ENCODE results near the gene MACC1. TPM values are rescaled to one million over a fixed set of nuclear protein-coding genes. Genes with fewer than 3 reads are reported as not detected.

Gene MACC1
- total and polyA plus RNA-seq, 2 donors (not counting 3 experiments of a cell fraction or from before 2014, with no cell fraction given) = not detected

- Histone ChIP-seq H3K27me3 (ENCODE audit: control insufficient read depth in 2 of 2, insufficient read depth in 2 of 2, low read length in 2 of 2) (no peaks in the 10 kb centered on the region), H4K20me1 (replicated peaks; ENCODE audit: control insufficient read depth, extremely low read depth, insufficient read depth, low read length) (no peaks in the 10 kb centered on the region), H3K36me3 (ENCODE audit: control insufficient read depth in 2 of 2, extremely low read depth in 1 of 2, insufficient read depth in 2 of 2, low read length in 2 of 2) (no peaks in the 10 kb centered on the region), H3K9me3 (replicated peaks; ENCODE audit: control insufficient read depth, insufficient read depth, low read length) (no peaks in the 10 kb centered on the region), H3K9ac (replicated peaks; ENCODE audit: extremely low read depth, insufficient read depth, low read length) (no peak overlapping the region), H3K79me2 (ENCODE audit: control insufficient read depth, insufficient read depth, low read length) (no peaks in the 10 kb centered on the region), H2AFZ (ENCODE audit: low read depth, low read length) (no peak overlapping the region), H3K4me1 (ENCODE audit: control insufficient read depth, extremely low read depth, insufficient read depth, low read length) (no peaks in the 10 kb centered on the region), H3K9me1 (replicated peaks; ENCODE audit: control insufficient read depth, extremely low read depth, insufficient read depth, low read length) (no peaks in the 10 kb centered on the region), H3K4me3 (replicated peaks in 1 of 3; ENCODE audit: insufficient read depth in 1 of 3, low read depth in 1 of 3, low read length in 3 of 3) (no peak overlapping the region), H3K4me2 (ENCODE audit: insufficient read depth, low read length) (no peak overlapping the region), H3K27ac (ENCODE audit: insufficient read depth, low read depth, low read length) (no peak overlapping the region)
- CTCF ChIA-PET = no interaction called here
- TF ChIP-seq POLR2AphosphoS5 (IDR thresholded peaks at IDR 0.05; ENCODE audit: insufficient read depth, low read depth, low read length) = no peak
- TF ChIP-seq POLR2A (IDR thresholded peaks at IDR 0.05; ENCODE audit: low read depth, low read length) = no peak
- TF ChIP-seq MYC (IDR thresholded peaks at IDR 0.05; ENCODE audit: low read depth, low read length) = no peak
- TF ChIP-seq, protein P1, sequence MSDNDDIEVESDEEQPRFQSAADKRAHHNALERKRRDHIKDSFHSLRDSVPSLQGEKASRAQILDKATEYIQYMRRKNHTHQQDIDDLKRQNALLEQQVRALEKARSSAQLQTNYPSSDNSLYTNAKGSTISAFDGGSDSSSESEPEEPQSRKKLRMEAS (IDR thresholded peaks at IDR 0.05; ENCODE audit: insufficient read depth, insufficient read length) = no peak
- no peak for TF ChIP-seq FOS (IDR thresholded peaks at IDR 0.05; ENCODE audit: borderline replicate concordance, insufficient read depth, low read length)
- POLR2A ChIA-PET = no interaction called here
- intact Hi-C loops (cut with micrococcal nuclease) = no loop called here
- FAIRE-seq (no peak), DNase-seq (ENCODE audit: low read depth, low spot score) (no peak)
- no TSS peak for BruUV-seq (replicated peaks)
- dilution Hi-C loops (cut with MboI; ENCODE audit: extremely low pct_ligation_motif_present, low sequenced_read_pairs) = no loop called here
Measured at GRCh38 chr7:20102982-20103381, 114.2 kb downstream of the MACC1 start.

- no peak for FAIRE-seq
Measured at GRCh38 chr7:20095862-20096261, 121.3 kb downstream of the MACC1 start.

More at GRCh38 chr7:20095862-20096261, 121.3 kb downstream of the MACC1 start:
- intact Hi-C loops (cut with micrococcal nuclease) = no loop called here
- Histone ChIP-seq H3K9me3 (replicated peaks; ENCODE audit: control insufficient read depth, insufficient read depth, low read length) (no peaks in the 10 kb centered on the region), H4K20me1 (replicated peaks; ENCODE audit: control insufficient read depth, extremely low read depth, insufficient read depth, low read length) (no peaks in the 10 kb centered on the region), H3K27me3 (ENCODE audit: control insufficient read depth in 2 of 2, insufficient read depth in 2 of 2, low read length in 2 of 2) (no peaks in the 10 kb centered on the region), H3K36me3 (ENCODE audit: control insufficient read depth in 2 of 2, extremely low read depth in 1 of 2, insufficient read depth in 2 of 2, low read length in 2 of 2) (no peaks in the 10 kb centered on the region), H3K4me2 (ENCODE audit: insufficient read depth, low read length) (no peak overlapping the region), H3K9me1 (replicated peaks; ENCODE audit: control insufficient read depth, extremely low read depth, insufficient read depth, low read length) (no peaks in the 10 kb centered on the region), H2AFZ (ENCODE audit: low read depth, low read length) (no peak overlapping the region), H3K9ac (replicated peaks; ENCODE audit: extremely low read depth, insufficient read depth, low read length) (no peak overlapping the region), H3K4me1 (ENCODE audit: control insufficient read depth, extremely low read depth, insufficient read depth, low read length) (no peaks in the 10 kb centered on the region), H3K4me3 (replicated peaks in 1 of 3; ENCODE audit: insufficient read depth in 1 of 3, low read depth in 1 of 3, low read length in 3 of 3) (no peak overlapping the region), H3K27ac (ENCODE audit: insufficient read depth, low read depth, low read length) (no peak overlapping the region), H3K79me2 (ENCODE audit: control insufficient read depth, insufficient read depth, low read length) (no peaks in the 10 kb centered on the region)
- TF ChIP-seq POLR2AphosphoS5 (IDR thresholded peaks at IDR 0.05; ENCODE audit: insufficient read depth, low read depth, low read length) (no peak), EZH2 (IDR thresholded peaks at IDR 0.05; ENCODE audit: borderline replicate concordance, low read depth, low read length, severe bottlenecking) (no peak), JUN (IDR thresholded peaks at IDR 0.05; ENCODE audit: borderline replicate concordance, insufficient read depth, insufficient read length, low read depth) (no peak), POLR2A (IDR thresholded peaks at IDR 0.05; ENCODE audit: low read depth, low read length) (no peak), MYC (IDR thresholded peaks at IDR 0.05; ENCODE audit: low read depth, low read length) (no peak), CTCF (IDR thresholded peaks at IDR 0.05; ENCODE audit: extremely low read depth in 1 of 2, insufficient read depth in 1 of 2, low read depth in 1 of 2, low read length in 2 of 2) (no peak), GATA2 (IDR thresholded peaks at IDR 0.05; ENCODE audit: insufficient read depth, insufficient read length, low read depth, low read length) (no peak), FOS (IDR thresholded peaks at IDR 0.05; ENCODE audit: borderline replicate concordance, insufficient read depth, low read length) (no peak)
- TF ChIP-seq, protein P1 (IDR thresholded peaks at IDR 0.05; ENCODE audit: insufficient read depth, insufficient read length) = no peak
- POLR2A ChIA-PET = no interaction called here
- dilution Hi-C loops (cut with MboI; ENCODE audit: extremely low pct_ligation_motif_present, low sequenced_read_pairs) = no loop called here
- CTCF ChIA-PET = interaction anchor here (0.8 kb wide), 1 partner anchor 15 kb away, joined by 4 read pairs; no protein-coding TSS in a partner anchor
- no TSS peak for BruUV-seq (replicated peaks)
- DNase-seq (ENCODE audit: low read depth, low spot score) = no peak
